Embryonic facial prominence (tissue), 1 donor: Measurements from ENCODE around the gene SLC39A3.
"Not testable (repeated sequence)": the region's sequence is repeated elsewhere in the genome, so short reads cannot be mapped to it uniquely, and the experiment has no call there.

ENCODE experiments used
- DNase-seq: peaks from one replicate; pipeline ENCODE4 v3.0.0-alpha.2; 2016; ENCODE audit errors: extremely low spot score

Gene SLC39A3

DNA sequence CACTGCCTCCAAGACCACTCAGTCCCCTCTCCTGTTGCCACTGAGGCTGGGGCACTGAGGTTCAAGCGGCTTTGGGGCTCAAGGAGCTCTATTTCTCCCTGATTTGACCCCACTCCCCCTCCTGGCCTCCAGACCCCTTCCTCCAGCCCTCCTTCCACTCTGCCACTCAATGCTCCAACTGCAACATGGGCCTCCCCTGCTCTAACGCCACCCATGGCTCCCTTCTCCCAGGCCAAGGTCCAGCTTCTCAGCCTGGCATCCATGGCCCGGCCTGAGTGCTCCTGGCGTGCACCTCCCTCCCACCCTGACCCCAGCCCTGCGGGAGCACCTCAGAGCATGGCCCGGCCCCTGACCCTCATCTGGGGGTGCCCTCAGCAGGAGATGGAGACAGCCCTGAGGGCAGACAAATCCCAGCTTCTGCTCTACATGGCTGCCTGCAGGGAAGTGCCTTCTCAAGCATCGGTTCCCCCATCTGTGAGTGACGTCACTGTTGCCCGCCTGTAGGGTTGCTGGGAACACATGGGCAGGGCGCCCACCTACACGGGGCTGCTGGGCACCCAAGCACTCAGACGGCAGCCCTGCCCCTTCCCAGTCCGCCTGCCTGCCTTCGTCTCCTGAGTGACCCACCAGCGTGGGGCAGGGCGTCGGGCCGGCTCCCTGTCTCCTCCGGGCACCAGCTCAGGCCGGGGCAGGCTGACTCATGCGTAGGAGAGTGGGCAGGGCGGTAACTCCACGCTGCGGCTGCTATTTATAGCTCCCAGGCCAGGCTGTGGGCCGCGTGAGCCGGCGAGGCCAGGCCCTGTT lies 17.1 kb downstream of the SLC39A3 start:
- no peak for DNase-seq

DNA sequence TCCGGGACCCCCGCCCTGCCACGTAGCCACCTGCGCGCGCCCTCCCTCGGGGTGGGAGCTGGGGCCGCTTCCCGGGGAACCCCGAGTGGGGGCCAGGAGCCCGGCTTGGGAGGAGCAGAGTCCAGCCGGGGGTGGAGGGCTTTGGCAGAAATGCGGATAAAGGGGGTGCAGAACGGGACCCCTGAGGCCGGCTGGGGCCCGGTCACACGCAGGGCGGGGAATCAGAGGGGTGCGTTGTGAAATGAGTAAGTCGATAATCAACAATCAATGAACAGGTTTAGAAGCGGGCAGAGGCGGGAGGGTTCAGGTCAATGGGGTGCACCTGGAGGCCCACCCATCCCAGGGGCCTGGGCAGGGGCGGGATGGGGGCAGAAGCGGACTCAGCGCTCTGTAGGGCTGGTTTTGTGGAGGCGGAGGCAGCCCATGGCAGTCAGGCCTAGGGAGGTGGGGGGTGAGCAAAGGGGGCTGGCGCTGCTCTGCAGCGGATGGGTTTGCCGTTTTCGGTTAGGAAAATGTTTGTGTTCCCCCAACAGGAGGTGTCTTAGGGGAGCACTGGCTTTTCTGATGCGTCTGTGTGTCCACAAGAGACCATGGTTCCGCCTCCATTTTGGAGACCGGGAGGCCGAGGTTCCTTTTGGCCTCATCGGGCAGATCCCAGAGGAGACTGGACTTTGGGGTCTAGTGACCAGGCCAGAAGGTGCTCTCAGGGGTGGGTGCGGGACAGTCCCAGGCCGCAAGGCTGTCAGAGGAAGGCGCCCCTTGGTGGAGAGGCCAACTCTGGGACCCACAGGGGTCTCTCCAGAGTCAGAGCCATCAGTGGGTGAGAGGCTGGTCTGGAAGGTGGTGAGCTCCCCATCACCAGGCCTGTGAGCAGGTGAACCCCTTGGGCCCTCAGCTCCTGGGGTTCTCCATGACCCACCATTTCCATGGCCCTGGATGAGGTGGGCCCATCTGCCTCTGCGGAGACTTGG lies 18.0 kb downstream of the SLC39A3 start:
- DNase-seq = no peak

DNA sequence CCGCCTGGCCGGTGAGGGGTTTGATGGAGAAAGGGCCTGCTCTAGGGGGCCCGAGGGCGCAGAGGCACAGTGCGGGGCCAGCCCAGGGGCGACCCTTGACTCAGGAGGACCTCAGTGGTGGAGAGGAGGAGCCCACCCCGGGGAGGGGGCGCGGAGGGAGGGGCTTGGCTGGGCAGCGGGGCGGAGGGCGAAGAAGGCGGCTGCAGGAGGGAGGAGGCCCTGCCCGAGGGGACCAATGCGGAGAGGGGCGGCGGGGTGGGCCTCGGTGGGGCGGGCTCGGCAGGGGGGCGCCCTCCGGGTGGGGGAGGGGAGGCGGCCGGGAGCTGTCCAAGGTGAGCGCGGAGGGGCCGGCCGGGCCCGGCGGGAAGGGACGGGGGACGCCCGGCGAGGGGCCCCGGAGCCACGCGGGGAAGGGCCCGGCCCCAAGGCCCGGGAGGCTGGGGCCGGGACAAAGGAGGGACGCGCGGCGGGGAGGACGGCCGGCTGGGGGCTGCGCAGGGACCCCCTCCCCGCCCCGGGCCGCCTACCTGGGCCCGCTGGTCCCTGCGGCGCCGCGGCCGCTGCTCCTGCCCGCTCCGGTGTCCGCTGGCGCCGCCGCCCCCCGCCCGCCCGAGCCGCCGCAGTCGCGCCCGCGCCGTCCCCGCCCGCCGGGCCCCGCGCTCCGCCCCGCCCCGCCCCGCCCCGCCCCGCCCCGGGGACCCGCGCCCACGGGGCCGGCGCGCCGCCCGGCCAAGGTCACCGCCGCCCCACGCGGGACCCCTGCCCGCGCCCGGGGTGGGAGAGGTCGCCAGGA lies 18.8 kb downstream of the SLC39A3 start, which contains the start of gene DIRAS1:
Gene DIRAS1 (minus strand): TSS at position 596 of the 793 bp plus-strand sequence. CDS start 3,566 bp downstream, outside the sequence.
- DNase-seq = no peak

DNA sequence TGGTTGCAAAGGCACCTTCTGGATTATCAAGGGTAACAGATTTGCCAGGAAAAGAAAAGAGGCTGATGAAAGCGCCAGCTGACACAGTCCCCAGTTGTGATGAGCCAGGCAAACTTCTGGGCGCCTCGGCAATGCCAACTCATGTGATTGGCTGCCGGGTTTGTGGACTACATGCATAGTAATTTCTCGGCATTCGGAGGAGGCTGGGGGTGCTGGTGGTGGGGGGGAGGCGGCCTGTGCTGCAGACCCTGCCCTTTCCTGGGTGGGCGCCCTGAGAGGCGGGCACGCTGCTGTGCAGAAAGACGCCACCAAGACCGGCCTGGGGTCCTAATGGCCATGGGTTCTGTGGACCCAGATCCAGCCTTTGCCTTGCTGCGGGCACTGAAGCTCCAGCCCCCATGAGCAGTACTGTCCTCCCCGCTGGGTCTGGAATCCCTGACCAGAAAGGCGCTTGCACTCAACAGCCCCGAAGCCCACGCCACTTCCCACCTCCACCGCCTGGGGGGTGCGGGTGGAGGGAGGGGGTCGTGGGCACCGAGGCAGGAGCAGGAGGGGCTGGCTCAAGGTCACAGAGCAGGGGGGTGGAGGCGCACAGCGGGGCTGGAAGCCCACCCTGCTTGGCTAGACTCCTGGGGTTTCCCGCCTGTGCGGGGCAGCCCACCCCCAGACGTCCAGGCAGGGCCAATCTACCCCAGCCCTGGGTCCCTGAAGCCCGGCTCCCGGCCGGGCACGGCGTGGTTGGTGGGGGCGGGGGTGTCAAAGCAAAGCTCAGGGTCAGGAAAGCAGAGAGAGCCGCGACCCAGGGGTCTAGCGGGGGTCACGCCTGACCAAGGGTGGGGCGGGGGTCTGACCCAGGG lies 19.7 kb downstream of the SLC39A3 start:
- no peak for DNase-seq

DNA sequence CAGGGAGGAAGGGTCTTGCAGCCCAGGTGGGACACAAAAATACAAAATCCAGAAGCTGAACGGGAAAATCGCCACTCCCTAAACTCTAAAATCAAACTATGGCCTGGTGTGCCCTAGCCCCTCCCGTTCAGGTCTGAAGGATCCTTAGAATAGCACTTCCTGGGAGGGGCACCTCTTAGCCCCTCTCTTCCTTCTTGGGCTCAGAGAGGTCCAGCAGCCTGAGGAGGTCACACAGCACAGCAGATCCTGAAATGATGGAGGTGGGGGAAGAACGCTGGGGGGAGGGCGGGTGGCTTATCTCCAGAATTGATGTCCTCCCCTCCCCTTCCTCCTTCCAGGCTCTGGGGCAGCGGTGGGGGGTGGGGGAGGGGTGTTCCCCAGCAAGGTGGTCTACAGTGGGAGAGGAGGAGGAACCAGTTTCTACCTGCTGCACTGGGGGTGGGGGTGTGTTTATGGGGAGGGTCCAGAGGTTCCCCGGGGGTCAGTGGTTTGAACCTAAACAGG lies 20.5 kb downstream of the SLC39A3 start:
- DNase-seq = no peak

DNA sequence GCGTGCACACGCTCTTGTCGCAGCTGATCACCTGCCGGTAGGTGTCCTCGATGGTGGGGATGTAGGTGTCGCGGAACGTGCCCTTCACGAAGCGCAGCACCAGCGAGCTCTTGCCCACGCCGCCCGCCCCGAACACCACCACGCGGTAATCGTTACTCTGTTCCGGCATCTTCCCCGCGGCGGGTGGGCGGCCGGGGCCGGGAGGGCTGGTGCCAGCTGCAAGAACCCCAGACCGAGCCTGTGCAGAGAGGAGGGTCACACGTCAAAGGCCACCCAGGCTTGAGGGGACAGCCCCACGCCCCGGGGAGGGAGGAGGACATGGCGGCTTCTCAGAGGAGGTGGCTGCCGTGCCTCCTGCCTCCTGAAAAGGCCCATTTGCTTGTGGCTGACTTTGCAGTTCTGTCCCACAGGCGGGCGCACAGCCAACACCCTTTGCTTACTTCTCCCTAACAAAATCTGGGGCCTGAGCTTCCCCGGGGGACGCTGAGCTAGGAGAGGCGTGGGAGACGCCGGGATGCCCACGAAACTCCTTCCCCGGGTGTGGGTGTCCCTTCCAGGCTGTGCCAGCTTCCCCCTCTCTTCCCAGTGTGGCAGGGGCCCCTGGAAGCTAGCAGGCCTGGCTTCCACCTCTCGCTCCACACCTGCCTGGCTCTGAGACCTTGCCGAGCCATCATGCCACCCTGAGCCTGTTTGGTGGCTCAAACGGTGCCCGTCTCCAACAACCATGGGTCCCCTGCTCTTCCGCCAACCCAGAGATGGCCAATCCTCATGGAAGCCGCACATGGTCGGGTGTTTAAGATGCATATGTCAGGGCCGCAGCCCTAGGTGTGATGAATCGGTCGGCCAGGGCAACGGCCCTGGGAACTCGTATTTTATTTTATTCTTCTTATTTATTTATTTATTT lies 21.9 kb downstream of the SLC39A3 start:
- no peak for DNase-seq

DNA sequence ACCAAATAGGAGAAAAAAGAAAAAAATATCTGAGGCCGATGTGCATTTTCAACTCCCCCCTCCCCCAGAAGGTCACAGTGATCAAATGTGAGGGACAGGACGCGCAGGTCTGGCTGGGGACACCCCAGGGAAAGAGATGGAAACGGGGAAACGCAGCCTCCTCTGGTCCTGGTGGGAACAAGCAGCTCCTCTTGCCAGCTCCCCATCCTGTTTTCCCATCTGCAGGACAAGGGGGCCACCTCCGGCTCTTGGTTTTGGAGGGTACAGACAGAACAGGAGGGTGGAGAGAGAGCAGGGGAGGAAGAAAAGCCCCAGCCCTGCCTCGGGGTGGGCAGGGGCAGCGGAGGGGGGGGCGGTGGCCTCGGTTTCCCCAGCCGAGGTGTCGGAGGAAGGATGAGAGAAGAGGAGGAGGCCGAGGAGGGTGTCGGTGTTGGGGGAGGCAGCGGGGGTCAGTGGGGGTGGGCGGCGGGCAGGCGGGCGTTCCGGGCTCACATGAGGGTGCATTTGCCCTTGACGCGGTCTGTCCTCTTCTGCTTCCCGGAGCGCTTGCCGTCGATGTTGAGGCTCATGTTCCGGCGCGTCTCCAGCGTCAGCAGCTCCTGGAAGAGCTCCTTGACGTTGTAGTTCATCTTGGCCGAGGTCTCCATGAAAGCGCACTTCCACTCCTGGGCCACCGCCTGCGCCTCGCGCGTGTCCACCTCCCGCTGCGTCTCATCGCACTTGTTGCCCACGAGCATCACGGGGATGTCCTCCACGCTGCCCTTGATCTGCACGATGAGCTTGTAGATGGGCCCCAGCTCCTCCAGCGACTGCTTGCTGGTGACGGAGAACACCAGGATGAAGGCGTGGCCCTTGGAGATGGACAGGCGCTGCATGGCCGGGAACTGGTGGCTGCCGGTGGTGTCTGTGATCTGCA lies 22.8 kb downstream of the SLC39A3 start:
- DNase-seq = no peak

DNA sequence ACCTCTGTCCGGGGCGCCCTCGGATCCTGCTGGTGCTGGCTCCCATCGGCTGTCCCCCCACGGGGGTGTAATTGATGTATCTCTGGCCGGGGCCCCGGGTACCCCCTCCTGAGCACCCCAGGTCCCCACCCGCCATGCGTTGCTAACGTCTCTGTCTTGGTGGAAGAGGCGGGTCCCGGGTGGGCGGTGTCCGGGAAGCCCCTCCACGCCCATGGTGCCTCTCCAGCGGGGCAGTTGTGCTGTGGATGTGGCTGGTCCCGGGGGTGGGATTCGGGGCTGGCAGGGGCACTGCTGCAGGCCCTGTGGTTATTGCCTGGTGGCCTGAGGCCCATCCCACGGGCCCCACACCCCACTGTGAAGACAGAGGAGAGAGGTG lies 23.6 kb downstream of the SLC39A3 start:
- no peak for DNase-seq

DNA sequence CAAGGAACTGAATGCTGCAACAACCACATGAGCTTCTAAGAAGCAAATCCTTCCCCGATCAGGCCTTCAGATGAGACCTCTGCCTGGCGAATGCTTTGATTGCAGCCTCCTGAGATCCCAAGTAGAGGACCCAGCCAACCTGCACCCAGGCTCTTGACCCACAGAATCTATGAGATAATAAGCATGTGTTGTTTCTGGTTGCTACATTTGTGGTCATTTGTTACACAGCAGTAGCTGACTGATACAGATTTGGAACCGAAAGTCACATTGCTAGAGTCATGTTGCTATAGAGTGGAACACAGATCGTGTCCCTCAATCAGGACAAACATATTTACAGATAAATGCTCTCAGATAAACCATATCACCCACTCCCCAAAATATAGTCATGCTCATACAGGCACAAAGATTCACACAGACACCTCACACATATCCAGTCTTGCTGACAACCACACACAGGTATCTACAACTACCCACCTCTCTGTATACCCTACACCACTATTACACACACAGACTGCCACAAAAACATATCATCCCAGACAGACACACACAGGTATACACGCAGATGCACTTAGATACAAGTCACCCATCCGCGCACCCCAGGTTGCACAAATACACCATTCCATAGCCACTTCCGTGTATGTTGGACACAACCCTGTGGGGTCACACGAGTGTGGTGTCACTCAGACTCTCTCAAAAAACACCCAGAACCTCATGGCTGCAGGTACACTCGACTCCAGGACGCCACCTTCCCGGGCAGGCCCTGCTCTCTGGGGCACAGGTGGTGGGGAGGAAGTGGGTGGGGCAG lies 24.1 kb downstream of the SLC39A3 start:
- DNase-seq = no peak

DNA sequence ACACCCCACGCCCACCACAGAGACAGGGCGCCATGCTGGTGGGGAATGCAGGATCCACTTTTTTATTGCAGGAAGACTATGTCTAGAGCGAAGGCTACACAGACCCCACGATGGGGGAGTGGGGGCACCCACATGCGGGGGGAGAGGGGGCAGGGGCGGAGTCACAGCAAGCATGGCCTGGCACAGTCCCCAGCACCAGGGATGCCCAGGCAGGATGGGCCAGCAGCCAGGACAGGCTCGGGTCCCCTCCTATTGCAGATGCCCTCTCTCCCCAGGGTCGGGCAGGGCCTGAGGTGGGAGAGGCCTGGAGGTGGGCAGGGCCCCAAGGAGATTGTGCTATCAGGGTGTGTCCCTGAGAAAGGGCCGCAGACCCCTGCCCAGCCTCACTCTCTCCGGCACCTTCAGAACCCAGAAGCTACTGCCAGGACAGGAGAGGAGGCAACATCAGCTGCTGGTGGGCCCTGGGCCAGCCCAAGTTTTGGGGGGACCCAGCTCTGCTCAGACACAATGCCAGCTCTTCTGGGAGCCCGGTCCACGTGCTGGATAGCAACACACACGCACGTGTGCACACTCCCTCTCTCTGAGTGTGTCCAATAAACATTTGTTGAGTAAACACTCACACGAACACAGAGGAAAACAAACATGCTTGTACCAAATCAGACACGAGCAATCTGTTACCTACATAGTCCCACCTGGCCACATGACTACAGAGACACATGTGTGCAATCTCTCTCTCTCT lies 25.1 kb downstream of the SLC39A3 start:
- DNase-seq = no peak

DNA sequence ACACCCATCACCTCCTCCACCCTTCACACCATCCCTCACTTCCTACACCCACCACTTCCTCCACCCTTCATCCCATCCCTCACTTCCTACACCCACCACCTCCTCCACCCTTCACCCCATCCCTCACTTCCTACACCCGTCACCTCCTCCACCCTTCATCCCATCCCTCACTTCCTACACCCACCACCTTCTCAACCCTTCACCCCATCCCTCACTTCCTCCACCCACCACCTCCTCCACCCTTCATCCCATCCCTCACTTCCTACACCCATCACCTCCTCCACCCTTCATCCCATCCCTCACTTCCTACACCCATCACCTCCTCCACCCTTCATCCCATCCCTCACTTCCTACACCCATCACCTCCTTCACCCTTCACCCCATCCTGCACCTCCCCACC lies 25.7 kb downstream of the SLC39A3 start:
- not testable (repeated sequence) for DNase-seq

DNA sequence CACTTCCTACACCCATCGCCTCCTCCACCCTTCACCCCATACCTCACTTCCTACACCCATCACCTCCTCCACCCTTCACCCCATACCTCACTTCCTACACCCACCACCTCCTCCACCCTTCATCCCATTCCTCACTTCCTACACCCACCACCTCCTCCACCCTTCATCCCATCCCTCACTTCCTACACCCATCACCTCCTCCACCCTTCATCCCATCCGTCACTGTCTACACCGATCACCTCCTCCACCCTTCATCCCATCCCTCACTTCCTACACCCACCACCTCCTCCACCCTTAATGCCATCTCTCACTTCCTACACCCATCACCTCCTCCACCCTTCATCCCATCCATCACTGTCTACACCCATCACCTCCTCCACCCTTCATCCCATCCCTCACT lies 26.6 kb downstream of the SLC39A3 start:
- DNase-seq = not testable (repeated sequence)

DNA sequence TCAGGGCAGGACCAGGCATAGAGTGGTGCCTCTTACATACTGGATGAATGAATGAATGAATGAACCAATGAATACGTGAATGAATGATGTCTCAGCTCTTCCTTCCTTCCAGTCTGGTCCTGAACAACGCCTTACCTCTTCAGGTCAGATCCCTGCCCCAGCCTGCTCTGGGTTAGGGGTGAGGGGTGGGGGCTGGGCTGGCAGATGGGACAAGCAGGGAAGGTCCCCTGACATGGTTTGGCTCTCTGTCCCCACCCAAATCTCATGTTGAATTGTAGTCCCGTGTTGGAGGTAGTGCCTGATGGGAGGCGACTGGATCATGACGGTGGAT lies 28.0 kb downstream of the SLC39A3 start:
- no peak for DNase-seq

DNA sequence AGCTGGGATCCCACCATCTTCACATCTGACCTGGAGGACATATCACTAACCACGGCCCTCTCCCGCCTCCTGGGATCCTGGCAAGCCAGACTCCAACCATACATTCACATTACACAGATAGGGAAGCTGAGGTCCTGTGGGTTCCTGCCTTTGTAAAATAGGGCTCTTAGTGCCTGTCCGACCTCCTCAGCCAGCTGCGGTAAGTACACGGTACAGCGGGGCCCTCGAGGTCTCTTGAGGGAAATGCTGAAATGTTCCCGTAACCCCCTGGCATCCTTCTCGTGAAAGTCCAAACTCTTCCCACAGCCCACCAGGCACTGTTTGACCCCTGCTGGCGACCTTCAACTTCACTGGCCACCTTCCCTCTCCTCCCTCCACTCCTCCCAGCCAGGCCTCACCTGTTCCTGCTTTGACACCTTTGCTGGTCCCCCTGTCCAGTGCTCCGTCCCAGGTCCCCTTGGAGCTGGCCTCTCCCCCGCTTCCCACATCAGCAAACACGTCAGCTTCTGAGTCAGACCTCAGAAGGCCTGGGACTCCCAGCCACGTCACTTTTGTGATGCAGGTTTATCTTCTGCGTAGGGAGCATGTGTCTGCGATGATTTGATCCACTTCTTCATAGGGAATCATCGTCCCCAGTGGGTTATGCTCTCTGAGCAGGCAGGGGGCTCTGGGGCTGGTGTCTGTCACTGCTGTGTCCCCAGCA lies 28.5 kb downstream of the SLC39A3 start:
- no peak for DNase-seq

DNA sequence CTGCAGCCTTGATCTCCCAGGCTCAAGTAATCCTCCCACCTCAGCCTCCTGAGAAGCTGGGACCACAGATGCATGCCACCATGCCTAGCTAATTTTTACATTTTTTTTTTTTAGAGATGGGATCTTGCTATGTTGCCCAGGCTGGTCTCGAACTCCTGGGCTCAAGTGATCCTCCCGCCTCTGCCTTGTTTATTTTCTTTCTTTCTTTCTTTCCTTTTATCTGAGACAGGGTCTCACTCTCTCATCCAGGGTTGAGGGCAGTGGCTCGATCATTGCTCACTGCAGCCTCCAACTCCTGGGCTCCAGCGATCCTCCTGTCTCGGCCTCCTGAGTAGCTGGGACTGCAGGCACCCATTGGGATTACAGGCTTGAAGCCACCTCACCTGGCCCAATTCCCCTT lies 33.6 kb downstream of the SLC39A3 start:
- no peak for DNase-seq

DNA sequence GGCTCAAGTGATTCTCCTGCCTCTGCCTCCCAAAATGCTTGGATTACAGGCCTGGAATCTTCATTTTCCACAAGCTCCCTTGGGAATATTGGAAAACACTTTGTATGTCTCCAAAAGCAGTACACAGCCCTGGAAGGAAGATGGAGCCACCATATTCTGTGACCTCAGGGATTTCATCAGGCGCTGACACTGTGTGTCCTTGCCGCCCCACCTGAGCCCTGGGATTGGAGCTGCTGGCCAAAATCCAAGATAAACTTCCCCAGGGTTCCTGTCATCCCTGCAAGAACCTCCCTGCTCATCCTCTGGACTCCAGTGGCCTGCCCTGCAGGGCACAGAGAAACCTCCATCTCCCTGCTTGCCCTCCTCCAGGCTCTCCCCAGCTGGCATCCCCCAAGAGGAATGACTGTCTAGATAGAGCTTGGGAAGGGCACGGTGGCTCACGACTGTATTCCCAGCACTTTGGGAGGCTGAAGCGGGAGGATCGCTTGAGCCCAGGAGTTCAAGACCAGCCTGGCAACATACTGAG lies 36.1 kb downstream of the SLC39A3 start:
- DNase-seq = no peak
